IMR-90 (cell line): ENCODE measurements around the gene SBF2.
A peak's percentile ranks its signal among the peaks of the same experiment; 100 is the strongest.

ENCODE experiments used
- CEBPB ChIP-seq: IDR thresholded peaks from 2 replicates; pipeline ENCODE4 v1.6.1; 2012; ENCODE audit warnings: low read depth, low read length, improper control_type of control experiment
- CHD1 ChIP-seq: IDR thresholded peaks from 2 replicates; pipeline ENCODE4 v1.6.1; 2012; ENCODE audit warnings: low read depth, low read length, improper control_type of control experiment
- CTCF ChIP-seq: conservative IDR thresholded peaks from 2 replicates; pipeline ENCODE4 v1.5.1; 2012; ENCODE audit warnings: mild to moderate bottlenecking, low read depth, low read length, improper control_type of control experiment
- MAZ ChIP-seq: IDR thresholded peaks from 2 replicates; pipeline ENCODE4 v1.6.1; 2012; ENCODE audit warnings: low read depth, mild to moderate bottlenecking, low read length, improper control_type of control experiment, moderate library complexity, borderline replicate concordance
- NFE2L2 ChIP-seq: fragments of 150-350 bp; IDR thresholded peaks from 2 replicates; pipeline ENCODE4 v1.6.1; 2016; ENCODE audit warnings: low read depth, mild to moderate bottlenecking, low read length
- POLR2A ChIP-seq: IDR thresholded peaks from 2 replicates; pipeline ENCODE4 v1.6.1; 2012; ENCODE audit warnings: mild to moderate bottlenecking, low read depth, low read length
- RCOR1 ChIP-seq: IDR thresholded peaks from 2 replicates; pipeline ENCODE4 v1.6.1; 2012; ENCODE audit warnings: mild to moderate bottlenecking, low read length, improper control_type of control experiment; ENCODE audit not compliant: insufficient replicate concordance
- RFX5 ChIP-seq: IDR thresholded peaks from 2 replicates; pipeline ENCODE4 v1.8.0; 2012; ENCODE audit warnings: low read depth, mild to moderate bottlenecking, low read length, moderate library complexity
- SMC3 ChIP-seq: fragments of 150-350 bp; IDR thresholded peaks from 2 replicates; pipeline ENCODE4 v1.6.1; 2016; ENCODE audit warnings: low read depth, mild to moderate bottlenecking, antibody characterized with exemption, low read length, moderate library complexity
- USF2 ChIP-seq: fragments of 150-350 bp; IDR thresholded peaks from 2 replicates; pipeline ENCODE4 v1.6.1; 2017; ENCODE audit warnings: mild to moderate bottlenecking, antibody characterized with exemption, low read length, low read depth

GRCh38 chr11:10144954-10145353 is 149.1 kb downstream of the SBF2 start:
- no peak for TF ChIP-seq RCOR1
- TF ChIP-seq USF2: no peak
- no peak for TF ChIP-seq CTCF
- no peak for TF ChIP-seq MAZ
- no peak for TF ChIP-seq POLR2A
- TF ChIP-seq SMC3: no peak
- TF ChIP-seq RFX5: no peak
- TF ChIP-seq NFE2L2: no peak
- no peak for TF ChIP-seq CHD1
- peak; percentile 47; the same call in 1 of the 2 replicates for TF ChIP-seq CEBPB
